ENCODE data around the gene UGT2B11.
"Not testable (repeated sequence)": the region's sequence is repeated elsewhere in the genome, so short reads cannot be mapped to it uniquely, and the experiment has no call there.

Gene UGT2B11

DNA sequence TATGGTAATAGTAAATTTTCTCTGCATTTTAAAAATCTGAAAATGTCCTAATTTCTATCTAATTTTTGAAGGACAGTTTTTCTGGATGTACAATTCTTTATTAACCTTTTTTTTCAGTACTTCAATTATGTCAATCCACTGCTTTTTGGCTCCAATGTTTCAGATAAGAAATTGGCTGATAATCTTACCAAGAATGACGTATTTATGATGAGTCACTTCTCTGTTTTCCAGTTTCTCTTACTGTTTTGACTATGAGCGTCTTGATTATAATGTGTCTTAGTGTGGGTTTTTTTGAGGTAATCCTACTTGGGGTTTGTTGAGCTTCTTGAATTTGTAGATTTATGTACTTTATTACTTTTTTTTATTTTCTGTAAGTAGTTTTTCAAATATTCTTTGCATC is 47.2 kb downstream of the UGT2B11 start:
- Histone ChIP-seq H3F3A (ENCODE audit: insufficient read depth, low read length) (no peaks in the 10 kb centered on the region), H3K4me1 (ENCODE audit: low read length) (no peaks in the 10 kb centered on the region), H3K9me3 (replicated peaks; ENCODE audit: insufficient read depth, low read length) (no peaks in the 10 kb centered on the region), H3K4me3 (ENCODE audit: low read length) (no peak overlapping the region), H3K27ac (ENCODE audit: low read length) (no peak overlapping the region), H3K9ac (ENCODE audit: low read length) (no peak overlapping the region), H3K27me3 (replicated peaks; ENCODE audit: insufficient read depth, low read length) (no peaks in the 10 kb centered on the region), H3K36me3 (replicated peaks; ENCODE audit: insufficient read depth, low read length) (no peaks in the 10 kb centered on the region), H3K79me2 (ENCODE audit: low read length) (no peaks in the 10 kb centered on the region), H3K4me2 (ENCODE audit: low read depth, low read length) (no peak overlapping the region), H3K9me2 (replicated peaks; ENCODE audit: insufficient read depth, low read length) (no peaks in the 10 kb centered on the region), H4K20me1 (ENCODE audit: insufficient read depth, low read length) (no peaks in the 10 kb centered on the region), H2AFZ (ENCODE audit: low read length) (no peak overlapping the region)
- DNase-seq = no peak
- TF ChIP-seq EZH2phosphoT487 (IDR thresholded peaks at IDR 0.05; ENCODE audit: low read length) = no peak
- no peak for TF ChIP-seq EZH2 (optimal IDR thresholded peaks at IDR 0.05; ENCODE audit: low read depth, low read length)
- TF ChIP-seq, protein P1, sequence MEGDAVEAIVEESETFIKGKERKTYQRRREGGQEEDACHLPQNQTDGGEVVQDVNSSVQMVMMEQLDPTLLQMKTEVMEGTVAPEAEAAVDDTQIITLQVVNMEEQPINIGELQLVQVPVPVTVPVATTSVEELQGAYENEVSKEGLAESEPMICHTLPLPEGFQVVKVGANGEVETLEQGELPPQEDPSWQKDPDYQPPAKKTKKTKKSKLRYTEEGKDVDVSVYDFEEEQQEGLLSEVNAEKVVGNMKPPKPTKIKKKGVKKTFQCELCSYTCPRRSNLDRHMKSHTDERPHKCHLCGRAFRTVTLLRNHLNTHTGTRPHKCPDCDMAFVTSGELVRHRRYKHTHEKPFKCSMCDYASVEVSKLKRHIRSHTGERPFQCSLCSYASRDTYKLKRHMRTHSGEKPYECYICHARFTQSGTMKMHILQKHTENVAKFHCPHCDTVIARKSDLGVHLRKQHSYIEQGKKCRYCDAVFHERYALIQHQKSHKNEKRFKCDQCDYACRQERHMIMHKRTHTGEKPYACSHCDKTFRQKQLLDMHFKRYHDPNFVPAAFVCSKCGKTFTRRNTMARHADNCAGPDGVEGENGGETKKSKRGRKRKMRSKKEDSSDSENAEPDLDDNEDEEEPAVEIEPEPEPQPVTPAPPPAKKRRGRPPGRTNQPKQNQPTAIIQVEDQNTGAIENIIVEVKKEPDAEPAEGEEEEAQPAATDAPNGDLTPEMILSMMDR (IDR thresholded peaks at IDR 0.05; ENCODE audit: low read length) = no peak

DNA sequence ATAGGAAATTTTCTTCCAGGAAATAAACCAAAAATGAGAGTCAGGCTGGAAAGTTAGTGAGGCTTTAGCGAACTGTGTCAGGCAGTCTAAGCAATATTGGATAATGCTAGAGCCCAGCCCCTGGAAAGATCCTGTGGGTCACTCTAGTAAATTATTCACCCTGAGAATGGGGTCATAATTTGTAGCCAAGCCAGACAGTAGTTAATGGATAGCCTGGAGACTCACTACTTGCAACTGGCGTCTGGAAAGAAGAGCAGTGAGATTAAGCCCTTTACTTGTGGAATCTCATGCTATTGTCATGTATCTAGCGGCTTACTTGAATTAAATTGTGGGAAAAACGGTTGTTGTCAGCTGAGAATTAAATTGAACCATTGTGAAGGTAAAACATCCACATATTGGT is 48.2 kb downstream of the UGT2B11 start:
- not testable (repeated sequence) for H3K27me3 ChIP-seq (replicated peaks; ENCODE audit: insufficient read depth, low read length); H3K4me1 ChIP-seq (ENCODE audit: low read length); H3K27ac ChIP-seq (ENCODE audit: low read length); H3K9me3 ChIP-seq (replicated peaks; ENCODE audit: insufficient read depth, low read length); H4K20me1 ChIP-seq (ENCODE audit: insufficient read depth, low read length); H3K36me3 ChIP-seq (replicated peaks; ENCODE audit: insufficient read depth, low read length); H2AFZ ChIP-seq (ENCODE audit: low read length); DNase-seq; H3K4me3 ChIP-seq (ENCODE audit: low read length); H3K4me2 ChIP-seq (ENCODE audit: low read depth, low read length); H3K9ac ChIP-seq (ENCODE audit: low read length); H3K9me2 ChIP-seq (replicated peaks; ENCODE audit: insufficient read depth, low read length); H3K79me2 ChIP-seq (ENCODE audit: low read length); H3F3A ChIP-seq (ENCODE audit: insufficient read depth, low read length)

DNA sequence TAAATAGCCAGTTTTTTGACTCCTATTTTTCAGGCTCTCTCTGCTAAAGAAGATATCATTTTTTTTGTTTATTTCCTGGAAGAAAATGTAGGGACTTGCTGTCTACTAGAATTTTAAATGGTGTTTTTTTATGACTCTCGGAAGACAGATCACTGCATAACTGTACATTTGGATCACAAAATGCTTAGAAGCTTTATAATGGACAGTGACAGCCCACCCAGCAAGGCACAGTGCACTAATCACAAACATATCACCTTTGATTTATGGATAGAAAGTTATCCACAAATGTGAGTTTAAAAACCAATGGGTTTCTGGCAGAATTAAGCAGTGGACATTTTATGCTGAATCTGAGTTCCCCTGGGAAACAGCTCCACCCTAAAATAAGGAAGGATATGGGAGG is 48.8 kb downstream of the UGT2B11 start:
- not testable (repeated sequence) for H3K4me3 ChIP-seq (ENCODE audit: low read length); H2AFZ ChIP-seq (ENCODE audit: low read length)

DNA sequence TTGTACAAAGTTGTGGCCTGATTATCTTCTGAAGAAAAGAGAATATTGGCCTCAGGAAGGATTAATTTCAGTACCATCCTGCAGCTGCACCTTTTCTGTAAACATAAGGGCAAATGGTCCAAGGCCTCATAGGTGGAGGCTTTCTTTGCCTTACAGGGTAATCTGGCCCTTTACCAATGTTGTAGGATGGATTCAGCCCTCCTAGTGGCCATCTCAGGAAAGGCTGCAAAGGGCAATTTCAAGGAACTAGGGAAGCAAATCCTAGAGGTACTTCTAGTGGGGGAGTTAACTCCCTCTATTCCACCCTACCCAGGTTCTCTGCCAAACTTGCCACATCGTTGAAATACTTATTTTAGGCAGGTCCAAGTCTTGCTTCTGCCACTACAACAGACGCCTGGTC is 57.6 kb downstream of the UGT2B11 start:
- no peak for DNase-seq
- H3K79me2 ChIP-seq (ENCODE audit: low read length) = no peaks in the 10 kb centered on the region
- H3K9ac ChIP-seq (ENCODE audit: low read length) = no peak overlapping the region
- no peak overlapping the region for H3K27ac ChIP-seq (ENCODE audit: low read length)
- H3K4me1 ChIP-seq (ENCODE audit: low read length) = no peaks in the 10 kb centered on the region
- no peaks in the 10 kb centered on the region for H4K20me1 ChIP-seq (ENCODE audit: insufficient read depth, low read length)
- H2AFZ ChIP-seq (ENCODE audit: low read length) = no peak overlapping the region
- no peaks in the 10 kb centered on the region for H3F3A ChIP-seq (ENCODE audit: insufficient read depth, low read length)
- no peaks in the 10 kb centered on the region for H3K9me3 ChIP-seq (replicated peaks; ENCODE audit: insufficient read depth, low read length)
- no peak for TF ChIP-seq EZH2 (optimal IDR thresholded peaks at IDR 0.05; ENCODE audit: low read depth, low read length)
- TF ChIP-seq, protein P1 (IDR thresholded peaks at IDR 0.05; ENCODE audit: low read length) = peak; percentile 26
- H3K4me3 ChIP-seq (ENCODE audit: low read length) = no peak overlapping the region
- no peaks in the 10 kb centered on the region for H3K36me3 ChIP-seq (replicated peaks; ENCODE audit: insufficient read depth, low read length)
- H3K27me3 ChIP-seq (replicated peaks; ENCODE audit: insufficient read depth, low read length) = no peaks in the 10 kb centered on the region
- H3K9me2 ChIP-seq (replicated peaks; ENCODE audit: insufficient read depth, low read length) = no peaks in the 10 kb centered on the region
- H3K4me2 ChIP-seq (ENCODE audit: low read depth, low read length) = no peak overlapping the region

More for the DNA sequence above, 48.8 kb downstream of the UGT2B11 start:
- H3K9me2 ChIP-seq (replicated peaks; ENCODE audit: insufficient read depth, low read length); H3K9ac ChIP-seq (ENCODE audit: low read length); H3K9me3 ChIP-seq (replicated peaks; ENCODE audit: insufficient read depth, low read length); H3K27ac ChIP-seq (ENCODE audit: low read length); H3K4me2 ChIP-seq (ENCODE audit: low read depth, low read length); H3K27me3 ChIP-seq (replicated peaks; ENCODE audit: insufficient read depth, low read length); H3K4me1 ChIP-seq (ENCODE audit: low read length); H4K20me1 ChIP-seq (ENCODE audit: insufficient read depth, low read length); H3K79me2 ChIP-seq (ENCODE audit: low read length); DNase-seq; H3K36me3 ChIP-seq (replicated peaks; ENCODE audit: insufficient read depth, low read length); H3F3A ChIP-seq (ENCODE audit: insufficient read depth, low read length): not testable (repeated sequence)
